HepG2 (cell line): ENCODE data around the gene CDRT4. TPM values are rescaled to one million over a fixed set of nuclear protein-coding genes. Genes with fewer than 3 reads are reported as not detected.

Source experiments
- ADNP ChIP-seq: sonication (generic); formaldehyde crosslinking; IDR thresholded peaks from 2 replicates; pipeline ENCODE4 v1.4.0; 2020; ENCODE audit warnings: missing genetic modification reagents
- ATF7-NPFF ChIP-seq: sonication (generic); formaldehyde crosslinking; IDR thresholded peaks from 2 replicates; pipeline ENCODE4 v1.8.1; 2023; ENCODE audit warnings: mild to moderate bottlenecking, low read depth, missing genetic modification reagents, moderate library complexity
- CREM ChIP-seq, 2 experiments: sonication (generic) in 1 of 2; formaldehyde crosslinking in 1 of 2; IDR thresholded peaks; 2 replicates each; pipeline versions ENCODE4 v1.4.0 to v1.6.1; 2016 to 2020; ENCODE audit warnings: antibody characterized with exemption in 1 of 2, mild to moderate bottlenecking in 1 of 2, missing genetic modification reagents in 1 of 2
- MTF2 ChIP-seq: sonication (generic); formaldehyde crosslinking; IDR thresholded peaks from 2 replicates; pipeline ENCODE4 v1.5.0; 2020; ENCODE audit warnings: missing genetic modification reagents, borderline replicate concordance
- NONO ChIP-seq, 2 experiments: fragments of 450-650 bp in 1 of 2; sonication (generic) in 1 of 2; formaldehyde crosslinking in 1 of 2; IDR thresholded peaks in 1 of 2; conservative IDR thresholded peaks in 1 of 2; 2 replicates each; pipeline versions ENCODE4 v1.6.1 to v1.8.0; 2017 to 2022; ENCODE audit warnings: mild to moderate bottlenecking in 1 of 2, missing genetic modification reagents in 1 of 2, moderate library complexity in 1 of 2
- SP1 ChIP-seq, 2 experiments: fragments of 450-650 bp in 1 of 2; sonication (generic) in 1 of 2; formaldehyde crosslinking in 1 of 2; IDR thresholded peaks; 2 replicates each; pipeline versions ENCODE4 v1.4.0 to v1.6.1; 2016 to 2020; ENCODE audit warnings: missing genetic modification reagents in 1 of 2
- UBTF ChIP-seq: sonication (generic); formaldehyde crosslinking; IDR thresholded peaks from 2 replicates; pipeline ENCODE4 v1.4.0; 2020; ENCODE audit warnings: mild to moderate bottlenecking, missing genetic modification reagents
- ZNF142 ChIP-seq: sonication (generic); formaldehyde crosslinking; IDR thresholded peaks from 2 replicates; pipeline ENCODE4 v1.4.0; 2020; ENCODE audit warnings: missing genetic modification reagents
- ZNF512 ChIP-seq: sonication (generic); formaldehyde crosslinking; IDR thresholded peaks from 2 replicates; pipeline ENCODE4 v1.4.0; 2020; ENCODE audit warnings: mild to moderate bottlenecking, missing genetic modification reagents
- ZNF687 ChIP-seq: sonication (generic); formaldehyde crosslinking; IDR thresholded peaks from 2 replicates; pipeline ENCODE4 v1.5.1; 2020; ENCODE audit warnings: mild to moderate bottlenecking, missing genetic modification reagents, moderate library complexity
- ZNF691 ChIP-seq: sonication (generic); formaldehyde crosslinking; IDR thresholded peaks from 2 replicates; pipeline ENCODE4 v1.4.0; 2020; ENCODE audit warnings: missing genetic modification reagents, low read depth, mild to moderate bottlenecking, borderline replicate concordance
- polyA plus RNA-seq, 8 experiments: library from polyadenylated mRNA; depleted of rRNA in 3 of 8; stranded (reverse) in 7 of 8; unstranded in 1 of 8; fragments of >200 nt; fragmentation: Illumina TruSeq in 4 of 8; extraction: Trizol in 4 of 8; gene quantifications; 2 replicates each; pipeline versions ENCODE4 v1.2.1 to v1.2.3, GENCODE V29; 2011 to 2016; ENCODE audit warnings: low read depth in 4 of 8, missing spikeins in 1 of 8, mixed read lengths in 1 of 8; ENCODE audit not compliant: insufficient read depth in 1 of 8
- total RNA-seq, 5 experiments: library from RNA; depleted of rRNA; stranded (reverse); fragments of >200 nt; fragmentation: Illumina TruSeq; extraction: Trizol; gene quantifications; 2 replicates each; pipeline ENCODE4 v1.2.3, GENCODE V29; 2016; ENCODE audit warnings: low read depth in 1 of 5

Gene CDRT4
- total and polyA plus RNA-seq, 2 of the 13 experiments (the other 11 are each of a cell fraction or from before 2014, with no cell fraction given), result 5.8 to 12.1 TPM

GRCh38 chr17:15432807-15433611 is 34.4 kb downstream of the CDRT4 start (continued):
- TF ChIP-seq ZNF691 (CRISPR knock-in tag) (no peak; the same call in 1 of the 2 replicates), SP1 (IDR thresholded peaks at IDR 0.05) (no peak), SP1 (CRISPR knock-in tag; IDR thresholded peaks at IDR 0.05) (no peak), NONO (IDR thresholded peaks at IDR 0.05) (no peak), NONO (CRISPR knock-in tag; conservative IDR thresholded peaks at IDR 0.05) (peak; percentile 62; the same call in 1 of the 2 replicates), UBTF (CRISPR knock-in tag) (no peak), ADNP (CRISPR knock-in tag) (no peak), CREM (IDR thresholded peaks at IDR 0.05) (peak; percentile 70; the same call in 1 of the 2 replicates), CREM (CRISPR knock-in tag; IDR thresholded peaks at IDR 0.05) (no peak), MTF2 (CRISPR knock-in tag) (no peak), ZNF142 (CRISPR knock-in tag) (0 out of 2 replicates have a peak, but pooled peaks have one; percentile 23), ATF7-NPFF (no peak), ZNF687 (peak; percentile 20; the same call in 1 of the 2 replicates), ZNF512 (CRISPR knock-in tag) (no peak)
